ENCODE results near the gene LSM2. TPM values are rescaled to one million over a fixed set of nuclear protein-coding genes. Genes with fewer than 3 reads are reported as not detected.

Gene LSM2
- total and polyA plus RNA-seq, 8 donors = 11.0 to 27.3 (median 21.4) TPM

DNA sequence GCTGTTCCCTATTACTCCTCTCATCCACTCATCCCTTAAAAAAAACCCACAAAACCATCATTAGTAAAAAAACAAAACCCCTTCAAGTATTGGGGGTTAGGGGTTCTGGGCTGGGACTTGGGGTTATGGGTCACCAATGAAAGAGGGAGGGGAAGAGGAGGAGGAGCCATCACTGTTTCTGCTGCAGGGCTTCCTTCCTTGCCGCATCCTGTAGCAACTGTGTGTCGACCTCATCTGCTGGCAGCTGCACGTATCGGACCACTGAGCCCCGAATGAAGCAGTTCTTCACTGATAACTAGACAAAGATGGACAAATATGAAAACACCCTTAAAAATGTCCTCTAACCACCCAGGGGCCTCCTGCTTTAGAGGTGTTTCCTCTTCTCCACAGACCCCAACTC is 9.2 kb downstream of the LSM2 start:
- DNase-seq (peak in 1 of 6 donors; percentile 6), FAIRE-seq (no peak), ATAC-seq (no peak)
- no peak overlapping the region for H3K4me3 ChIP-seq
- H3K9me3 ChIP-seq = no peaks in the 10 kb centered on the region
- peaks cover 0 to 7% (median 5%) of the 10 kb centered on the region in 3 donors for H3K4me1 ChIP-seq
- TF ChIP-seq, protein P1, sequence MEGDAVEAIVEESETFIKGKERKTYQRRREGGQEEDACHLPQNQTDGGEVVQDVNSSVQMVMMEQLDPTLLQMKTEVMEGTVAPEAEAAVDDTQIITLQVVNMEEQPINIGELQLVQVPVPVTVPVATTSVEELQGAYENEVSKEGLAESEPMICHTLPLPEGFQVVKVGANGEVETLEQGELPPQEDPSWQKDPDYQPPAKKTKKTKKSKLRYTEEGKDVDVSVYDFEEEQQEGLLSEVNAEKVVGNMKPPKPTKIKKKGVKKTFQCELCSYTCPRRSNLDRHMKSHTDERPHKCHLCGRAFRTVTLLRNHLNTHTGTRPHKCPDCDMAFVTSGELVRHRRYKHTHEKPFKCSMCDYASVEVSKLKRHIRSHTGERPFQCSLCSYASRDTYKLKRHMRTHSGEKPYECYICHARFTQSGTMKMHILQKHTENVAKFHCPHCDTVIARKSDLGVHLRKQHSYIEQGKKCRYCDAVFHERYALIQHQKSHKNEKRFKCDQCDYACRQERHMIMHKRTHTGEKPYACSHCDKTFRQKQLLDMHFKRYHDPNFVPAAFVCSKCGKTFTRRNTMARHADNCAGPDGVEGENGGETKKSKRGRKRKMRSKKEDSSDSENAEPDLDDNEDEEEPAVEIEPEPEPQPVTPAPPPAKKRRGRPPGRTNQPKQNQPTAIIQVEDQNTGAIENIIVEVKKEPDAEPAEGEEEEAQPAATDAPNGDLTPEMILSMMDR (IDR thresholded peaks at IDR 0.05) = no peak
- no peak overlapping the region for H3K27ac ChIP-seq
- 67 to 86% methylated on average over 5 of the region's 5 CpGs for WGBS, 2 donors
- no peaks in the 10 kb centered on the region for H3K27me3 ChIP-seq
- no peaks in the 10 kb centered on the region for H3K36me3 ChIP-seq
- intact Hi-C loops (cut with DNase I) = no loop called here

DNA sequence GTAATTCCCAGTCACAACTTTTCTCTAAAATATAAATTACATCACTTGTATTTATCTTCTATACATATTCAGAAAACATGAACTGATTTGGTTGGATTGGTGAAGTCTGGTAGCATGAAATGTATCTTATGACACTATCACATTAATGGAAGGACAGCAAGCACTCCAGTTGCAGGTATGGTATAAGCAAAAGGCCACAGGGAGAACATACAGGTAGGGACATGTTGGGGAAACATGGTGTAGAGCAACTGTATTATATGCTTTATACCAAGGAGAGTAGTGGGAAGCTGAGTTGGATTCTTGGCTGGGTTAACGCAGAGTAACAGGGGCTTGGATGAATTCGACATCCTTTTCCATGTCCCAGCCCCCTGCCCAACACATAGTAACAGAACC is 9.8 kb downstream of the LSM2 start:
- Histone ChIP-seq H3K4me3 (no peak overlapping the region), H3K27me3 (no peaks in the 10 kb centered on the region), H3K36me3 (no peaks in the 10 kb centered on the region), H3K4me1 (peaks cover 0 to 7% (median 5%) of the 10 kb centered on the region in 3 donors), H3K9me3 (no peaks in the 10 kb centered on the region), H3K27ac (no peak overlapping the region)
- 84 to 94% methylated on average over 2 of the region's 2 CpGs for WGBS, 2 donors
- TF ChIP-seq, protein P1 (IDR thresholded peaks at IDR 0.05) = no peak
- no peak for ATAC-seq
- no peak for DNase-seq
- intact Hi-C loops (cut with DNase I) = no loop called here
- FAIRE-seq = no peak

DNA sequence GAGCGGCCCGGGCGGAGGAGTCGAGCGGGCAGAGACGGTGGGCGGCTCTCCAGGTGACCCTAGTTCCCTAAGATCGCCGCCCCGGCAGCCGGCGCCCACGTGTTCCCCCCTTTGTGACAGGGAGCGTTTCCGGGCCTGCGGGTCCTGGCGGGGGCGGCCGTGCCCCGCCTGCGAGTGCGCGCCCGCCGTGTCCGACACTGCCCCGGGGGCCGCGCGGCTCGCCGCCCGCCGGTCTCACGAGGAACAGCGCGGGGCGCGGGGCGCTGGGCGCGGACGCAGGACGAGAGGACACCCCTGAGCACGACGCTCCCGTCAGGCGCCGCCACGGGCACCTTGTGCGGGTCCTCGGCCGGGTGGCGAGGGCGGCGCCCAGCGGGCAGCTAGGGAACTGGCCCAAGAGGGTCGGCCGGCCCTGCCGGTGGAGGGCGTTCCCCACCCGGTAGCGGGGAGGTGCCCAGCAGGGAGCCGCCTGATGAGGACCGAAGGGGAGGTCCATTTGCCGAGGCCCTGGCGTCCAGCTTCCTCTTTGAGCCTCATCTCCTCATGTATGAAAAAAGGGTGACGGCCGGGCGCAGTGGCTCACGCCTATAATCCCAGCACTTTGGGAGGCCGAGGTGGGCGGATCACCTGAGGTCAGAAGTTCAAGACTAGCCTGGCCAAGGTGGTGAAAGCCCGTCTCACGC is 11.0 kb downstream of the LSM2 start, which contains the start of gene VARS1:
VARS1 (minus strand) TSS at position 137 of the 683 bp plus-strand sequence. CDS start 535 bp downstream, outside the sequence.
- Histone ChIP-seq H3K4me3 (peak within 1 kb of the TSS; percentile 60 to 96 (median 90)), H3K27me3 (no peaks in the 10 kb centered on the region), H3K36me3 (no peaks in the 10 kb centered on the region), H3K4me1 (peaks cover 0 to 12% (median 5%) of the 10 kb centered on the region in 3 donors), H3K9me3 (no peaks in the 10 kb centered on the region), H3K27ac (peak within 1 kb of the TSS; percentile 83 to 94 (median 92))
- 0 to 1% methylated on average over 43 to 75 of the region's 75 CpGs for WGBS, 2 donors
- ATAC-seq (peak; percentile 95 to 96 (median 96)), FAIRE-seq (no peak), DNase-seq (peak; percentile 90 to 97 (median 93))
- intact Hi-C loops (cut with DNase I) = no loop called here
- TF ChIP-seq, protein P1 (IDR thresholded peaks at IDR 0.05) = peak; percentile 61 to 86 (median 78)

DNA sequence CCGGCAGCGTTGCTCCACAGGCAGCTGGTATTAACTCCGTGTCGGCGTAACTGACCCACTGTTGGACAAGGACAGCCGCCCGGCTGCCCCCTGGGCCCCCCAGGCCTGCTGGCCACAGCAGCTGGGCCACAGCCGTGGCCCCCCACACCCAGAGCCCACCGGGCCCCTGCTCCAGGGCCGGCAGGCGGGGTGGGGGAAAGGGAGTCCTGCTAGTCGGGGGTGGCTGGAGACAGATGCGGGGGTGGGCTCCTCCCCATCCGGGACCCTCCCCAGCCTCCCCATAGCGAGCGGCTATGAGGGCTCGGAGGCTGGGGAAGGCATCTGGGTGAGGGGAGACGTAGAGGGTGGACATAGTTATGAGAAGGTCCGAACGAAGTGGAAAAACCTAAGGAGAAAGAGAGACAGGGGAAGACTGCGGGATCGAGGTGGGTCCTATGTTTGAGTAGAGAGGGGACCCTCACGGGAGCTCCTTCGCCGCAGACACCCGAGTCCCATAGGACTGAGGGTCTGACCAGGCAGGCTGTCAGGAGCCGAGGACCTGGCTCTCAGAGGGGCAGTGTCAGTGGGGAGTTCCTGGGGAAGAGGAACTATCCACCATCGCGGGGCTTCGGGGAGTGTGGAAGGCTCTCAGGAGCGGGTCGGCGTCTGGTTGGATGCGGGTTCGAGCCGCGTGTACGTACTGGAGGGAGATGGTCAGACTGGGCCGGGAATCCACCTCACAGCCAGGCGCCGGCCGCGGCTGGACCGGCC is 11.7 kb downstream of the LSM2 start:
- Histone ChIP-seq H3K27ac (peak overlapping the region; percentile 83 to 94 (median 92)), H3K4me3 (peak overlapping the region; percentile 60 to 96 (median 90)), H3K36me3 (no peaks in the 10 kb centered on the region), H3K9me3 (no peaks in the 10 kb centered on the region), H3K4me1 (peaks cover 0 to 13% (median 5%) of the 10 kb centered on the region in 3 donors), H3K27me3 (no peaks in the 10 kb centered on the region)
- TF ChIP-seq, protein P1 (IDR thresholded peaks at IDR 0.05) = no peak
- intact Hi-C loops (cut with DNase I) = no loop called here
- 0 to 1% methylated on average over 44 of the region's 44 CpGs for WGBS, 2 donors
- no peak for FAIRE-seq
- peak in 4 of 6 donors; percentile 50 to 89 (median 62) for DNase-seq
- peak; percentile 15 to 38 (median 24) for ATAC-seq
